ENCODE data around the gene XPNPEP3. TPM values are rescaled to one million over a fixed set of nuclear protein-coding genes. Genes with fewer than 3 reads are reported as not detected.

XPNPEP3 gene
- total and polyA plus RNA-seq, 2 experiments from 2014 or later: 12.3 to 14.6 TPM

- Histone ChIP-seq H3K4me2 (no peak overlapping the region), H3K27ac (no peak overlapping the region), H3K9me3 (ENCODE audit: low read depth) (no peaks in the 10 kb centered on the region), H3K9me2 (replicated peaks; ENCODE audit: insufficient read depth) (no peaks in the 10 kb centered on the region), H2AFZ (no peak overlapping the region), H3K79me2 (no peaks in the 10 kb centered on the region), H3K27me3 (no peaks in the 10 kb centered on the region), H3K4me3 (no peak overlapping the region), H3K4me1 (ENCODE audit: insufficient read depth) (no peaks in the 10 kb centered on the region), H3K36me3 (replicated peaks; ENCODE audit: insufficient read depth, low read depth) (no peaks in the 10 kb centered on the region), H4K20me1 (ENCODE audit: insufficient read depth, poor library complexity, severe bottlenecking) (no peaks in the 10 kb centered on the region)
- TF ChIP-seq EZH2phosphoT487 (IDR thresholded peaks at IDR 0.05; ENCODE audit: low read depth, severe bottlenecking, unreplicated experiment) (no peak), CTCF (IDR thresholded peaks at IDR 0.05; ENCODE audit: poor library complexity) (no peak), EZH2 (IDR thresholded peaks at IDR 0.05; ENCODE audit: borderline replicate concordance) (no peak)
- WGBS (ENCODE audit: low lambda C conversion rate, missing lambda C conversion rate): 68% methylated on average over 1 of the region's 1 CpG
- no peak for DNase-seq (ENCODE audit: low spot score)
Observed at GRCh38 chr22:40928657-40929056, 71.7 kb downstream of the XPNPEP3 start.

GRCh38 chr22:40932396-40932795 lies 75.4 kb downstream of the XPNPEP3 start:
- Histone ChIP-seq H3K36me3 (replicated peaks; ENCODE audit: insufficient read depth, low read depth) (no peaks in the 10 kb centered on the region), H3K4me1 (ENCODE audit: insufficient read depth) (no peaks in the 10 kb centered on the region), H3K9me2 (replicated peaks; ENCODE audit: insufficient read depth) (no peaks in the 10 kb centered on the region), H3K9me3 (ENCODE audit: low read depth) (no peaks in the 10 kb centered on the region), H3K79me2 (no peaks in the 10 kb centered on the region), H2AFZ (no peak overlapping the region), H3K4me2 (no peak overlapping the region), H3K4me3 (no peak overlapping the region), H3K27me3 (no peaks in the 10 kb centered on the region), H3K27ac (no peak overlapping the region), H4K20me1 (ENCODE audit: insufficient read depth, poor library complexity, severe bottlenecking) (no peaks in the 10 kb centered on the region)
- DNase-seq (ENCODE audit: low spot score): no peak
- TF ChIP-seq EZH2phosphoT487 (IDR thresholded peaks at IDR 0.05; ENCODE audit: low read depth, severe bottlenecking, unreplicated experiment): no peak
- TF ChIP-seq EZH2 (IDR thresholded peaks at IDR 0.05; ENCODE audit: borderline replicate concordance): no peak
- no peak for TF ChIP-seq CTCF (IDR thresholded peaks at IDR 0.05; ENCODE audit: poor library complexity)
- 93% methylated on average over 2 of the region's 2 CpGs for WGBS (ENCODE audit: low lambda C conversion rate, missing lambda C conversion rate)

- H3K27ac ChIP-seq: no peak overlapping the region
- H3K9me2 ChIP-seq (replicated peaks; ENCODE audit: insufficient read depth): no peaks in the 10 kb centered on the region
- H3K4me3 ChIP-seq: no peak overlapping the region
- 93% methylated on average over 2 of the region's 2 CpGs for WGBS (ENCODE audit: low lambda C conversion rate, missing lambda C conversion rate)
- H4K20me1 ChIP-seq (ENCODE audit: insufficient read depth, poor library complexity, severe bottlenecking): no peaks in the 10 kb centered on the region
- no peaks in the 10 kb centered on the region for H3K4me1 ChIP-seq (ENCODE audit: insufficient read depth)
- no peak for DNase-seq (ENCODE audit: low spot score)
- H3K27me3 ChIP-seq: no peaks in the 10 kb centered on the region
- H2AFZ ChIP-seq: no peak overlapping the region
- no peaks in the 10 kb centered on the region for H3K36me3 ChIP-seq (replicated peaks; ENCODE audit: insufficient read depth, low read depth)
- no peak for TF ChIP-seq EZH2phosphoT487 (IDR thresholded peaks at IDR 0.05; ENCODE audit: low read depth, severe bottlenecking, unreplicated experiment)
- no peak for TF ChIP-seq EZH2 (IDR thresholded peaks at IDR 0.05; ENCODE audit: borderline replicate concordance)
- no peak for TF ChIP-seq CTCF (IDR thresholded peaks at IDR 0.05; ENCODE audit: poor library complexity)
- H3K9me3 ChIP-seq (ENCODE audit: low read depth): no peaks in the 10 kb centered on the region
- H3K79me2 ChIP-seq: no peaks in the 10 kb centered on the region
- H3K4me2 ChIP-seq: no peak overlapping the region
Observed at GRCh38 chr22:40939202-40939601, 82.3 kb downstream of the XPNPEP3 start.

Measured in hepatocyte (in vitro differentiated cells).